ENCODE results near the gene ST8SIA1.

Gene ST8SIA1

GRCh38 chr12:22325218-22325617 is 9.3 kb downstream of the ST8SIA1 start:
- DNase-seq = no peak

GRCh38 chr12:22322091-22322490 is 12.4 kb downstream of the ST8SIA1 start:
- no peak for DNase-seq

DNA sequence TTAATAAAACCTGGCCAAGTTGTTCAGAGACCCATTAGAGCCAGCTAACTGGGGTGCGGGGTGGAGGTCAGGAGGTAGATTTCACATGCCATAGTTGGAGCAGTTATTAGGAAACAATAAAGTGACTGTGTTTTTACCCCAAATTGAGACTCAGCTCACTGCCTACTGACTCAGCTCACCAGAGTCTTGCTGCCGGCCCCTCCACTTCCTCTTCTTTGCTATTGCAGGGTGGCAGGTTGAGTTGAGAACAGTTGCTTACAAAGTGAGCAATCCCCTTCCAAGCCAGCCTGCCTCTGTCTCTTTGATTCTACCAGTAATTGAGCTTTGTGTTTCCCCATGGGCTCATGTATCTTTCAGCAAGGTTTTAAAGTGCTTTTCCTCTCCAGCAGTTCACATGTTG is 12.9 kb downstream of the ST8SIA1 start:
- DNase-seq = no peak

GRCh38 chr12:22321018-22321605 is 13.4 kb downstream of the ST8SIA1 start:
- no peak for DNase-seq

DNA sequence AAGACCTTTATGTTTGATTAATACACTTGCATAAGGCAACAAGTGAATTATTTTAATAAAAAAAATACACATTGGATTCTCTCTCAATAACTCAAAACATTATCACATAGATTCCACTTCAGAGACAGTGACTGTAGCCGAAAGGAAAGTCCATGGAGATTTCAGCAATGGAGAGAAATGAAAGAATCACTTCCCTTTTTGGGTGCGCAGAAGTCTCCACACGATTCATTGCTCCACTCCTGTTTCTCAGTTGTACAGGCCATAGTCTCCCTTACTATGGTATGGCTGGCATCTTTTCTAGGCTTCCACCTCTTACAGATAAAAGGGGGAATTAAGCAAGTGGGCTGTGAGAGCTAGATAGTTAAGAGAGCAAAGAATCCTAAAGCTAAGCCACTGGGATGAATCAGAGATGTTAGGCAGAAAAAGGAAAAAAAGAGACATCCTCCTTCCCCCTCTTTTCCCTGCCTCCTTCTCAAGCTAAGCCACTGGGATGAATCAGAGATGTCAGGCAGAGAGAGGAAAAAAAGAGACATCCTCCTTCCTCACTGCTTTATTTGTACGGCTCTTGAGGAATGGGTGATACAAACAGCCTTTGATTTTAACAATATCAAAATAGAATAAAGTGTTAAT is 16.3 kb downstream of the ST8SIA1 start:
- no peak for DNase-seq

GRCh38 chr12:22313963-22314330 is 20.6 kb downstream of the ST8SIA1 start:
- DNase-seq = no peak

DNA sequence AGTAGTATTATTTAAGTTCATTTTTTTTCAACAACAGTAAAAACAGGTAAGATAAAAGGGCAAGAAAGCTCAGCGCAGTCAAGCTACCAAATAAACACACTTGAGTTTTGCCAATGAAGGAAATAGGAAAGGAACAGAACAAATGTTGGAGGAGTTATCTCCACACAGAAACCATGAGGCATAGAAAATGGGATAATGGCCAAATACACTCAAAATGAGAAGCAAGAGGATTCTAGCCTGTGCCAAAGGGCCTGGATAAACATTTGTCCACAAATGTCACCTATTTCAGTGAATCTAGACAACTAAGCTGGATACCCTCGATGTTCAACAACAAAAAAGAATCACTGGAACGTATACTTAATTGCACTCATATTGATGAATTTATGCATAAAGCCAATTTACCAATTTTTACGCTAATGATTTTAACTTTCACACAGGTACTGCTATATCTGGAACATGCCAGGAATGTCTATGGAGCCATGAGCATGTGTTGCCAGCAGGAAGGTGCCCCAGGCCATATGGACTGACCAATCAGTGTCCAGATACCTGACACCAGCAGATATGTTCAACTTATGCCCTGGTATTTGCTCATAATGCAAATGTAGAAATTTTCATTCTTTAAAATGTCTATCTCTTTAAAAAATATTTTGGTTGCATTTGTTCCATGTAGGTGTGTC is 21.1 kb downstream of the ST8SIA1 start:
- no peak for DNase-seq

GRCh38 chr12:22312336-22312735 is 22.2 kb downstream of the ST8SIA1 start:
- no peak for DNase-seq

- DNase-seq = no peak
These were observed 23.8 kb downstream of the ST8SIA1 start for GRCh38 chr12:22310709-22311108.

DNA sequence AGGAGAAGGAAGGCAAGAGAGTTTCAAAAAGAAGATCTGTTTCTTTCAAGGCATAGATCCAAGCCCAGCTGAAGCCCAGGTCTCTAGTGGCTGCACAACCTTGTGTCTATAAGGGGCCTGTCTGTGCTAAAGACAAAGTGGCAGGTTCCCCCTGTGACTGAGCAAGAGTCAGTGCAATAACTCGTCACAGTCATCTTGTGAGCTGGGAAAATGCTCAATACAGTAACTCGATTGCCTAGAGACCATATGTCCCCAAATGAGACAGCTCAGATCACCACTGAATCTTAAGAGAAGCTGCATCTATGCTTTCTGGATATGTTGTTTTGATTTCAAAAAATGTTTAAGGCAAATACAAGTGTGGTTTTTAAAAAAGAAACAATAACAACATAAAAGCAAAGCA is 24.2 kb downstream of the ST8SIA1 start:
- DNase-seq = no peak

DNA sequence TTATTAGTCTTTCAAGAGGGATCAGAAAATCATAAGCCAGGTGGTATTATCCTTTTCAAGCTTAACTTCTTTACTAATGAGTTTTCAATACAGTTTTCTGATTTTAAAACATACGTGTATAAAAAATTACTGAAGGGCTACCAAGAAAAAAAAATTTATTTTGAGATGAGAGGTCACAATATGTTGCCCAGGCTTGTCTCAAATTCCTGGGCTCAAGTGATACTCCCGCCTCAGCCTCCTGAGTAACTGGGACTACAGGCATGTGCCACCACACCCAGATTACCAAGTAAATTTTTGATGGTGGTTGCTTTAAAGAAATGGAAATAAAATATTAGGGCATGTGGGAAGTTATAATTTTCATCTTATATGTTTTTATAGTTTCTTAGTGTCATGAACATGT is 26.7 kb downstream of the ST8SIA1 start:
- no peak for DNase-seq

DNA sequence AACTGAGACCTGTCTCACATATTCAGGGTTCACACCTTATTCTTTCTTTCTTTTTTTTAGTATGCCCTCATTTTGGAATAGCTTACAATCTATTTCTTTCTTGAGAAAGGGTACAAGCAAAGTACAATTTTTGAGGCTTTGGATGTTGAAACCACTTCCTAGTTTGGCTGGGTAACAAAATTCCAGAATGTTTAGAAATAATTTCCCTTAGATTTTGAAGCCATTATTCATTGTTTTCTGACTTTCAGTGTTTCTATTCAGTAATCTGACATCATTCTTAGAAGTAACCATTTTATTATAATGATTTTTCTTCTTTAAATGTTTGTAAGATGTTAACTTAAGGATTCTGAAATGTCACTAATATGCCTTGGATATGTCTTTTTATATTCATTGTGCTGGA is 28.2 kb downstream of the ST8SIA1 start:
- DNase-seq = no peak

DNA sequence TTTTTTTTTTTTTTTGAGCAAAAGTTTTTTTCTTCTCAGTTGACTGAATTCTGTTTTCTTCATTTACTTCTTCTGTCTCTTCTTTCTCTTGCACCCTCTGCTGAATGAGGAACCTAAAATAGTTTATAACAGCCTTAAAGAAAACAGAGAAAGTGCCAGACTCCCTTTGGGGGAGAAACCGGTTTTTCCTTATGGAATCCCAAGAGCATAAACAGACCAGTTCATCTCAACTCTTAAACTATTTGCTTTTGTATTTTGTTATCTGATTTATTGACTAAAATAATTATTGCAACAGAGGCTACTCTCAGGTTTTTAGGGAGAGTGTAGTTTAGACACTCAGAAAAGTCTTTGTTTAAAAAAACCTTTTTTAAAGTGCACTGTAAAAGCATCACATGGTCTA is 30.2 kb downstream of the ST8SIA1 start:
- DNase-seq = no peak

DNA sequence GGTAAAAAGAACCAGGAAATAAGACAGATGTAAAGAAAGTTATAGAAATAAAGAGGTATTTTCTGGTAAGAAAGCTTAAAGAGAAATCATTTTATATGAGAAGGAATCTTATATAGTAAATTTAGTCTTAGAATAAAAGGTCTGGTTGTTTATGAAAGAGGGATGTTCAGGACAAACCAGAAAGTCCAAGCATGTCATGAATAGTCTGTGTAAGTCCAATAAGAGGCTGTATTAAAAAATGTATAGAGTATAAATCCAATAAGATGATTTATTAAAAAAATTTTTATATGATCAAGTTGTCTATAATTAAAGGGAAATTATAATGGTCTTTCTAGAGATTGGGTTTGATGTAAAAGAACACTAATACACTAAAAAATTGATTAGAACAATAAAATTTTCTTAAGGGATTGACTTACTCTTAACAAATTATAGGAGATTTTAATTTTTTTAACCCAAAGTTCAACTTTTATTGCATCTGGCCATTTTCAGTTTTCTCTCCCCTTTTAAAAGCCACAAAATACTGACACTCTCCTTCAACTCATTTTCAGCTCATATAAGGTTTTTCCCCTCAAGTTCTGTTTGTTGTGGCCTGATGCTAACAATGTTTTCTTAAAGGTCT is 35.1 kb downstream of the ST8SIA1 start:
- no peak for DNase-seq

- no peak for DNase-seq
These were observed 45.3 kb downstream of the ST8SIA1 start for GRCh38 chr12:22289250-22289649.

- peak; percentile 27 for DNase-seq
These were observed 46.5 kb downstream of the ST8SIA1 start for GRCh38 chr12:22287776-22288621.

DNA sequence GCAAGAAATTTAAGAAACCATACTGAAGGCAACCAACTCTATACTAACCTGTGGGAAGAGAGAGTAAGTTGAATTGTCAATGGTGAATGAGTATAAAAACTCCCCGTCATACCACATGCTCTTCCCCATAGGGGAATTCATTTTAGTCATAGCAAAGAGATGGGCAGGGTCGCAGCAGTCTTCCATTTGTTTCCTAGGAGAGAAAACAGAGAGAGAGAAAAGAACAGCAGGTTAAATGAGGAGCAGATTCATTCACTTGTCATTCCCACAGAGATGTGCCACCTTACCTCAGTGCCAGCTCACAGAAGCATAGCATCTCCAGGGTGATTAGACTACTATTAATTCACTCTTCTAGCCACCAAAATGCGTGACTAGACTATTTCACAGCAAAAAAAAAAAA is 47.4 kb downstream of the ST8SIA1 start:
- no peak for DNase-seq

DNA sequence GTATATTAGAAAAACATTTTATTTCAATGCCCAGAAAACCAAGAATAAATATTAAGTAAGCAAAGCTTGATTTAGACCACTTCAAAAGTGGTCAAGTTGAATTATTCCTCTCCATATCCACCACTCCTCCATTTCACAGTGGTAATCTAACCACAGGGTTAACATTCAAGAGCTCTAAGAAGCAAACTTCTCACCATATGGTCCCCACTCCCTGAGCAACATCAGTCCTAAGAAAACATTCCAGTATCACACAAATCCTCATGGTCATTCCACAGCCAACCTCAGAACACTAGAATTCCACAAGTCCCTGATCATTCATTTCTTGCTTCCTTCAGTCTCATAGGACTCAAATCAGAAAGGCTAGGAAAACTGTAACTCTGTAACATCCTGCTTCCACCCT is 47.9 kb downstream of the ST8SIA1 start:
- no peak for DNase-seq

DNA sequence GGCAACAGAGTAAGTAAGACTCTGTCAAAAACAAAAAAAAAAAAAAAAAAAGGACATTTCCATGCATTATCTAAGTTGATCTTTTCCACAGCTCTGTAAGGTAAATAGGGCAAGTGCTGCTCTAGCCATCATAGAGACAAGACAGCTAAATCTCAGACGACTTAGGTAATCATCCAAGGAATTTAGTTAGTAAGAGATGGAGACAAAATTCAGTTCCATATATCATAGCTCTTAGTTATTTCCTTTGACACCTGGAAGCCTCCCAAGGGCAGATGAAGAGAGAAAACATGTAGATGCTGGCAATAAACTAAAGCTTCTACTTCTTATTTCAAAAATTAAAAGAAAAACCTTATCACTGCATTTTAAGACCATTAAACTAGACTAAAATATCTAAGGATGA is 48.7 kb downstream of the ST8SIA1 start:
- no peak for DNase-seq

GRCh38 chr12:22284871-22285270 is 49.6 kb downstream of the ST8SIA1 start:
- DNase-seq = no peak

DNA sequence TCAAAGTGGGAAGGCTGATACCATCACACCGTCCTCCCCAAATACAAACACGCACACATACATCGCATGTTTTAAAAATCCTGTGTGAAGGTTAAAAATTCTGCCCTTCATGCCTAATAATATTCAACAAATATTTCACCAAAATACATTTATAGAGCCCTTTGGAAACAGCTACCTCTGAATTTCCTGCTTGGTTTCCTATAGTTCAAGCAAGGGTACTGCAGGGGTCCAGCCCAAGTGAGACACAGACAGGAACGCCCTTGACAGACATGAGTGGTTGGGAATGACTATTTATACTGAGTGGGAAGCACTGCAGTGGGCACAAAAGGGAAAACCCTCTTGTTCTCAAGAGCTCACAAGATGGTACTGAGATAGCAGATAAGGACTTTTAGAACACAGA is 51.0 kb downstream of the ST8SIA1 start:
- DNase-seq = no peak

DNA sequence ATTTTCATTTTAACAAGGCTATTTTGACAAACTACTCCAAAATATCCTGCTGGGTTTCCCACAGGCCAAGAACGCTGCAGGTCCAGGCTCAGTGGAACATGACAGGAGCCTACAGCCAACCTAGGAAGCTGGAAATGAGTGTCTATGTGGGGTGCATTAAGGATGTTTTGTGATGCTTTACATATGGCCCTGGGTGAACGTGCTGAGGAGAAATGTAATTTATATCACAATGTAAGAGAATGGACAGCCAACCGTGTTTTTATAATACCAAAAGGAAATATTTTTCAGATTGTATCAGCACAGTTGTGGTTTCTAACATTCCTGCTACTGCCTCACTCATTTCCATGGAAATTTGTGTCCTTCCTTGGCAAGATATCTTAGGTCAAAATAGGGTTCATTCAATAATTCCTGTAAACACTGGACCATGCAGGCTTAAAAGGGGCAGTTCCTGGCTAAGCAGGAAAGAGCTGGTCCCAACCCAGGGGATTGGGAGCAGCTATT is 51.5 kb downstream of the ST8SIA1 start:
- DNase-seq = no peak

DNA sequence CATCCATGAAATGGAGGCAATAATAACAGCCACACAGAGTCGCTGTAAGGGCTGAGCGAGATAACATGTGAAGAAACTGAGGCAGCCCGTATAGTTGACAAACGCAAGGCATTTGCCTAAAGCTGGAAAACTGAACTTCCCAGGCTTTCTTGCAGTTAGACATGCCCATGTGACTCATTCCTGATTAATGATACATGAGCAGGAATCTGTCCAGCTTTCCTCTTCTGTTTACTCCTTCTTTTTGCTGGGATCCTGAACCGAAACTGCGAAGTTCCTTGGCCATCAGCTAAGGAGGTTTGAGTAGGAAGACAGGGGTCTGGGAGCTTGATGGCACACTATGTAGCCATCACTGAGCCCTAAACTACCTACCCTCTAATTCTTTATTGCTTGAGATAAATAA is 52.2 kb downstream of the ST8SIA1 start:
- DNase-seq = no peak
